ENCODE results near the gene PMVK.

The PMVK gene

DNA sequence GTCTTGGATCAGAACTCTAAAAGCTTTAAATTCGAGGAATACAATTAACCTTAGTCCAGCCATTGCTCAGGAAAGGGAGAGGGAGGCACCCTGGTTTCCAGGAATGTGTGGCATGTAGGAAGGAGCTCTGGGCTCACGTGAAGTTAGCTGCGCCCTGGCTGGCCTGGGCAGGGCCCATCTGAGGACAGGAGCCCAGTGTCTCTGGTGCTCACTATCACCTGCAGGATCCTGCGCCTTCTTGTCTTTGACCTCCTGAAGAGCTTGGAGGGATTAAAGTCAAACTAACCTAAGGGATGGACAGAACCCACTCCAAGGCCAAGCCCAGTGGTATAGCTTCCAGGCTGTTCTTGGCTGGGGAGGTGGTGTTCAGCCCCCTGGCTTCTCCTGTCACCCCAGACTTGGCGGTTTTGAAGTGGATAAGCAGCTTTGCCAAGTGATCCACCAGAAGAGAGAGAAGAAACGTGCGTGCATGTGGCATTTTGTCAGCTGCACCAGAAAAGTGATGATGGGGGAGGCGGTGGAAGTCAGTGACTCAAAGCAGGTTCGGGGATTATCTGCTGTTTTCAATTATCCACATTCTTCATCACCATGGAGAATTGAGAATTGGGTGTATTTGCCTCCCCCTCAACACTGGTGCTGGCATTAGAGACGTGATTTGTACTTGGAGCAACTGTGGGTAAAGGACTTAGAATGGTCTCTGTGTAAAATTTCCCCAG is 54.5 kb downstream of the PMVK start:
- DNase-seq (ENCODE audit: low read depth in 2 of 2) = no peak

DNA sequence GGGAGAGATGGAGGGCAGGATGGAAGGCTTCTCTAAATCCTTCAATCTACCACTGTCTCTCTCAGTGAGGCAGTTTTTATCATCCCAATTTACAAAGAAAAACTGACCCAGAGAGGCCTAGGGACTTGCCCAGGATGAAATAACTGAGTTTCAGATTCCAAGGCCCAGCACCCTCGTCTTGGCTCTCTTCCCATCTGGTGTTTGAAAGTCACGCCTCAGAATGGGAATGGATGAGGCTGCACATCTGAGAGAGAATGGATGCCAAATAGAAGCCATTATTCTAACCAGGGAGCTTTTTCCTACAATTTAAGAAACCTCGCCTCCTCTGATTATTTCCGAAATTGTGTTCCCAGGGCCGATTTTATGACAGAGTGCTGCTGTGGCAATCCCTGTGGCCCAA is 55.8 kb downstream of the PMVK start:
- DNase-seq (ENCODE audit: low read depth in 2 of 2) = no peak

DNA sequence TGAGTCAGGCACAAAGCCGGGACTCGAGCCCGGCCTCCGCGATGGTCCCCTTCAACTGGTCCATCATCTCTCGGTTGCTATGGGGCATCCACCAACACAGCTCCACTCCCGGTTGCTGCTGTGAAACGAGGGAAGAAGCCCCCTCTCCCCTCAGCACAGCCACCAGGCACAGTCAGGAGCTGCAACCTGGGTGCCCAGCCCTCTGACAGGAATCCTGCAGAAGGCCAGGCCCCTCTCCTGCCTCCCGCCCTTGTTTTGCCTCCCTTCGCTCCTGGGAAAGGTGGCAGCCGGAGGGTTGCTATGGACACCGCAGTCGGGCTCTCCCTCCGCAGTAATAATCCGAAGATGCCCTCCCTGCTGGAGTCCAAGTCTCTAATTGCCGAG is 57.5 kb downstream of the PMVK start:
- no peak for DNase-seq (ENCODE audit: low read depth in 2 of 2)

DNA sequence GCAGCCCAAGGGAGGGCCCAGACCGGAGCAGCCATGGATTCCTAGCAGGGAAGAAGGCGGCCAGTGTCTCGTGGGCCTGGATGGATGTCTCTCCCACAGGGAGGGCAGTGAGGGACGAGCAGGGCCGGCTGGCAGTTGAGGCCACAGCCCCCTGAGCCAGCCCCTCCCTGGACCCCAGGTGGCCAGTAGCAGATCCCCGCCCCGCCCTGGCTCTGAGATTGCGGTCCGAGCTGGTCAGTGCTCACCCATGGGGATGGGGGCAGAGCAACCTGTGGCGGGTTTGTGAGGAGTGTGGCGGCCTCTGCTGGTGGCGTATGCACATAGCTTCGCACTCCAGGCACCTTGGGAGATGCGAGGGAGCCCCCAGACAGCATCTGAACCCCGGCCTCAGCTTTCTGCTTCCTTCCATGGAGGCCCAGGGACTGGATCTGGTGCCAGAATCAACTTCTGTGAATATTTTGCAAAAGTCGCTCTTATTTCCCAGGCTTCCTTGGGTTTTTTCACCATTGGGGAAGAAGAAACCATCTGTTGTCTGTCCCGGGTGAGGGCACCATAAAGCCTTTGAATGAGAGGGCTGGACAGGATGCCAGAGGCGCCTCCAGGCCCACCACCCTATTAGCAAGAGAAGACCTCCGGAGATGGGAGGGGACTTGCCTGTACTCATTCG is 58.0 kb downstream of the PMVK start:
- DNase-seq (ENCODE audit: low read depth in 2 of 2) = peak; percentile 53 to 60

DNA sequence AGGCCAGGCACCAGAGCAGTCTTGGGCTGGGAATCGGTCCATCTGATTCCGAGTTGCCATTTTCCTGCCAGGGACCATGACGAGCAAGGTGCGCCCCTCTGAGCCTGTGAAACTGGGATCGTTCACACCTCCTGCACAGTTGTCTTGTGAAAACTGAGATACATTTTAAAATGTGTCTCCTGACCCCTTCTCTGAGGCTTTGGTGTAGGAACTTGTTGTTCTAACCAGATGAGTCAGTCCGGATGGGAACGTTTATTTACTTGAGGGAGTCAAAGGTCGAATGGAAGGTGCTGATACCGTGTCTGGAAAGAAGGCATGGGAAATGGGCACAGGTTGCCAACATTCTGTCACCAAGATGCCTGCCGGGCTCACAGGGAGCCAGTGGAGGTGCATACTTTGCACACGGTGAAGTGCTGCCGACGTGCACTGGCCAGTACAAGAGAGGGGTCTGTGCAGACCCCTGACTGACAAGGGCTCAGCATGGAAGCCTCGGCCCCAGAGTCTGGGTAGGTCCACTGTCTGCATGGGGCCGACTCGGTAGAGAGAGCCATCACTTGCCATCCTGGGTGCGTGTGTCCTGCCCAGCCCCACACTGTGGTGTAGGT is 59.0 kb downstream of the PMVK start:
- no peak for DNase-seq (ENCODE audit: low read depth in 2 of 2)

DNA sequence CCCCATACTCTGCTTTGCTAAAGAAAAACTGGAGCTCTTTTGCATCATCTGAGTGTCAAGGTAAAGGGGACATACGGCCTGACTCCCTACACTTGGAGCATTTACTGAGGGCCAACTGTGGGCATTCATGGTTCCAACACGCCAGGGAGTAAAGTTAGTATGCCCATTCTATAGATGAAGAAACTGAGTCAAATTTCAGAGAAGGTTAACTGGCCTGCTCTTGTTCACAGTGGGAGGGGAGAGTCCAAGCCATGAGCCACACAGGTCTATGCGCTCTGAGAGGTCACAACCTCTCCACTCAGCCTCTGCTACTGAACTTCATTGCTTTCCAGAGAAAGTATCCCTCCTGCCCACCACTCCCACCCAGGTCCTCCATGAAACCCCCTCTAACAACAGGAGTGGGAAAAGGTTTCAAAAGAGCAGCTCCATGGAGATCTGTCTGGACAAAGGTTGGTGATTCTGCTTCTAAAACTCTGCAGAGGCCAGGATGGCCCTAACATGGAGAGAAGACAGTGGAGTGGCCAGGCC is 59.6 kb downstream of the PMVK start:
- no peak for DNase-seq (ENCODE audit: low read depth in 2 of 2)

Measured in stimulated activated CD8-positive, alpha-beta memory T cell treated with anti-CD3 and anti-CD28 coated beads, Interleukin-7, amount 100 ng/mL, for 4 hours (primary cell).